Measurements from ENCODE around the gene MAP3K15. TPM values are rescaled to one million over a fixed set of nuclear protein-coding genes. Genes with fewer than 3 reads are reported as not detected.
"Not testable (repeated sequence)": the region's sequence is repeated elsewhere in the genome, so short reads cannot be mapped to it uniquely, and the experiment has no call there.

Gene MAP3K15
- total RNA-seq, 6 experiments from 2014 or later = 0.09 TPM; not detected in 5

- H3K27me3 ChIP-seq = no peaks in the 10 kb centered on the region
- intact Hi-C loops (cut with DNase I) = no loop called here
- no peak for ATAC-seq
- H3K27ac ChIP-seq = no peak overlapping the region
- no peak for DNase-seq
- no peaks in the 10 kb centered on the region for H3K4me1 ChIP-seq
- 86% methylated on average over 1 of the region's 1 CpG for WGBS (ENCODE audit: insufficient coverage, low coverage, low lambda C conversion rate, missing lambda C conversion rate)
- TF ChIP-seq, protein P1, sequence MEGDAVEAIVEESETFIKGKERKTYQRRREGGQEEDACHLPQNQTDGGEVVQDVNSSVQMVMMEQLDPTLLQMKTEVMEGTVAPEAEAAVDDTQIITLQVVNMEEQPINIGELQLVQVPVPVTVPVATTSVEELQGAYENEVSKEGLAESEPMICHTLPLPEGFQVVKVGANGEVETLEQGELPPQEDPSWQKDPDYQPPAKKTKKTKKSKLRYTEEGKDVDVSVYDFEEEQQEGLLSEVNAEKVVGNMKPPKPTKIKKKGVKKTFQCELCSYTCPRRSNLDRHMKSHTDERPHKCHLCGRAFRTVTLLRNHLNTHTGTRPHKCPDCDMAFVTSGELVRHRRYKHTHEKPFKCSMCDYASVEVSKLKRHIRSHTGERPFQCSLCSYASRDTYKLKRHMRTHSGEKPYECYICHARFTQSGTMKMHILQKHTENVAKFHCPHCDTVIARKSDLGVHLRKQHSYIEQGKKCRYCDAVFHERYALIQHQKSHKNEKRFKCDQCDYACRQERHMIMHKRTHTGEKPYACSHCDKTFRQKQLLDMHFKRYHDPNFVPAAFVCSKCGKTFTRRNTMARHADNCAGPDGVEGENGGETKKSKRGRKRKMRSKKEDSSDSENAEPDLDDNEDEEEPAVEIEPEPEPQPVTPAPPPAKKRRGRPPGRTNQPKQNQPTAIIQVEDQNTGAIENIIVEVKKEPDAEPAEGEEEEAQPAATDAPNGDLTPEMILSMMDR (IDR thresholded peaks at IDR 0.05) = no peak
- TF ChIP-seq POLR2A (IDR thresholded peaks at IDR 0.05) = no peak
- no peak overlapping the region for H3K4me3 ChIP-seq
- no peaks in the 10 kb centered on the region for H3K36me3 ChIP-seq
- H3K9me3 ChIP-seq = no peaks in the 10 kb centered on the region
Measured at GRCh38 chrX:19479458-19479857, 35.9 kb downstream of the MAP3K15 start.

DNA sequence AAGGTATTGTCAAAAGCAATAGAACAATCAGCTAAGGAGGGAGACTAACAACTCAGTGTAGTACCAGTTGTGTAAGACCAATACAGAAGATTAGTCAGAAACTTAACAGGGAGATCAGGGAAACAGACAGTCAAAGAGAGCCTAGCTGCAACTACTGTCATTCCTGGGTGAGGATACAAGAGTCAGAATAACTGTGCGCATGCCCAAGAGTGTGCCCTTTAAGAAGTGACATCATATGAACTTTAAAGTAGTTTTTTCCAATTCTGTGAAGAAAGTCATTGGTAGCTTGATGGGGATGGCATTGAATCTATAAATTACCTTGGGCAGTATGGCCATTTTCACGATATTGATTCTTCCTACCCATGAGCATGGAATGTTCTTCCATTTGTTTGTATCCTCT, 46.9 kb downstream of the MAP3K15 start:
- H3K9me3 ChIP-seq; H3K27ac ChIP-seq; intact Hi-C loops (cut with DNase I); ATAC-seq; H3K4me3 ChIP-seq; H3K27me3 ChIP-seq; H3K4me1 ChIP-seq; DNase-seq; H3K36me3 ChIP-seq: not testable (repeated sequence)
- 70% methylated on average over 2 of the region's 2 CpGs for WGBS (ENCODE audit: insufficient coverage, low coverage, low lambda C conversion rate, missing lambda C conversion rate)

- WGBS (ENCODE audit: insufficient coverage, low coverage, low lambda C conversion rate, missing lambda C conversion rate) = 88% methylated on average over 1 of the region's 1 CpG
- H3K27ac ChIP-seq = no peak overlapping the region
- no peaks in the 10 kb centered on the region for H3K36me3 ChIP-seq
- no peak for DNase-seq
- no peaks in the 10 kb centered on the region for H3K4me1 ChIP-seq
- ATAC-seq = no peak
- H3K27me3 ChIP-seq = no peaks in the 10 kb centered on the region
- TF ChIP-seq, protein P1 (IDR thresholded peaks at IDR 0.05) = no peak
- no peak for TF ChIP-seq POLR2A (IDR thresholded peaks at IDR 0.05)
- no peaks in the 10 kb centered on the region for H3K9me3 ChIP-seq
- intact Hi-C loops (cut with DNase I) = no loop called here
- H3K4me3 ChIP-seq = no peak overlapping the region
Measured at GRCh38 chrX:19462879-19463278, 52.4 kb downstream of the MAP3K15 start.

GRCh38 chrX:19462231-19462630, 53.1 kb downstream of the MAP3K15 start:
- H3K27ac ChIP-seq = no peak overlapping the region
- ATAC-seq (no peak), DNase-seq (no peak)
- TF ChIP-seq POLR2A (IDR thresholded peaks at IDR 0.05) = no peak
- TF ChIP-seq, protein P1 (IDR thresholded peaks at IDR 0.05) = no peak
- 64% methylated on average over 2 of the region's 2 CpGs for WGBS (ENCODE audit: insufficient coverage, low coverage, low lambda C conversion rate, missing lambda C conversion rate)
- H3K36me3 ChIP-seq = no peaks in the 10 kb centered on the region
- H3K4me3 ChIP-seq = no peak overlapping the region
- H3K27me3 ChIP-seq = no peaks in the 10 kb centered on the region
- H3K4me1 ChIP-seq = no peaks in the 10 kb centered on the region
- no peaks in the 10 kb centered on the region for H3K9me3 ChIP-seq
- intact Hi-C loops (cut with DNase I) = no loop called here

- Histone ChIP-seq H3K9me3 (no peaks in the 10 kb centered on the region), H3K4me3 (no peak overlapping the region), H3K27me3 (no peaks in the 10 kb centered on the region), H3K36me3 (no peaks in the 10 kb centered on the region), H3K4me1 (no peaks in the 10 kb centered on the region), H3K27ac (no peak overlapping the region)
- ATAC-seq (no peak), DNase-seq (no peak)
- WGBS (ENCODE audit: insufficient coverage, low coverage, low lambda C conversion rate, missing lambda C conversion rate) = 59% methylated on average over 4 of the region's 4 CpGs
- TF ChIP-seq, protein P1 (IDR thresholded peaks at IDR 0.05) = no peak
- TF ChIP-seq POLR2A (IDR thresholded peaks at IDR 0.05) = no peak
- intact Hi-C loops (cut with DNase I) = no loop called here
Measured at GRCh38 chrX:19457662-19458061, 57.6 kb downstream of the MAP3K15 start.
